ENCODE results near the gene USP13. TPM values are rescaled to one million over a fixed set of nuclear protein-coding genes. Genes with fewer than 3 reads are reported as not detected.

The USP13 gene
- total RNA-seq, 1 donor, result 12.7 TPM

- Histone ChIP-seq H3K36me3 (ENCODE audit: insufficient read depth, low read length) (peaks cover 7% of the 10 kb centered on the region), H3K27ac (ENCODE audit: low read depth, low read length) (no peak overlapping the region), H3K79me2 (ENCODE audit: insufficient read depth, low read length) (no peaks in the 10 kb centered on the region), H3K4me1 (ENCODE audit: insufficient read depth, low read length) (no peaks in the 10 kb centered on the region), H3K4me2 (ENCODE audit: insufficient read depth, low read length) (no peak overlapping the region), H3K9me3 (ENCODE audit: low read depth, low read length) (no peaks in the 10 kb centered on the region), H2AFZ (ENCODE audit: low read length) (no peak overlapping the region), H3K4me3 (ENCODE audit: insufficient read depth, low read length) (no peak overlapping the region), H3K27me3 (ENCODE audit: insufficient read depth, low read length) (no peaks in the 10 kb centered on the region), H4K20me1 (ENCODE audit: insufficient read depth, low read length) (no peaks in the 10 kb centered on the region)
- TF ChIP-seq CTCF (IDR thresholded peaks at IDR 0.05; ENCODE audit: extremely low read depth, low read depth, low read length), result no peak
- DNase-seq (ENCODE audit: insufficient read length, low spot score, missing footprints), result no peak
Observed at GRCh38 chr3:179729086-179729485, 76.2 kb downstream of the USP13 start.

DNA sequence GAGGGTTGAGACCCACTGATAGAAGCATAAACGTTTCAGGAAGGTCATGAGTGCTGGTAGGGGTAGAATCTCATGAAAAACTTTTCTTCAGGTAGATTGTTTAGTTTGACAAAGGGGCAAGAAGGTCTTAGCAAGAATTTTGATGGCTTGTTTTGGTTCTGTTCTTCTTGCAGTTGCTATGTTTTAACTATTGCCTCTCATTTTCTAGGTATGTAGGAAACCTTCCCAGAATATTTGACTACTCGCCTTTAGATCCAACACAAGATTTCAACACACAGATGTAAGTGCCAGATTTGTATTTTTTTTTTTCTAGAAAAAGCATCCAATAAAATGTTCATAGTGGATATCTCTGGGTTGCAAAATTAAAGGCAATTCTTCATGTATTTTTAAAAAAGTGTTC, 77.1 kb downstream of the USP13 start:
- TF ChIP-seq CTCF (IDR thresholded peaks at IDR 0.05; ENCODE audit: extremely low read depth, low read depth, low read length), result no peak
- no peaks in the 10 kb centered on the region for H3K79me2 ChIP-seq (ENCODE audit: insufficient read depth, low read length)
- no peak overlapping the region for H3K4me3 ChIP-seq (ENCODE audit: insufficient read depth, low read length)
- H3K9me3 ChIP-seq (ENCODE audit: low read depth, low read length), result no peaks in the 10 kb centered on the region
- H3K4me1 ChIP-seq (ENCODE audit: insufficient read depth, low read length), result peaks cover 2% of the 10 kb centered on the region
- H4K20me1 ChIP-seq (ENCODE audit: insufficient read depth, low read length), result no peaks in the 10 kb centered on the region
- H2AFZ ChIP-seq (ENCODE audit: low read length), result no peak overlapping the region
- H3K36me3 ChIP-seq (ENCODE audit: insufficient read depth, low read length), result peaks cover 7% of the 10 kb centered on the region
- no peaks in the 10 kb centered on the region for H3K27me3 ChIP-seq (ENCODE audit: insufficient read depth, low read length)
- no peak overlapping the region for H3K4me2 ChIP-seq (ENCODE audit: insufficient read depth, low read length)
- no peak overlapping the region for H3K27ac ChIP-seq (ENCODE audit: low read depth, low read length)
- DNase-seq (ENCODE audit: insufficient read length, low spot score, missing footprints), result no peak

- Histone ChIP-seq H3K27me3 (ENCODE audit: insufficient read depth, low read length) (no peaks in the 10 kb centered on the region), H2AFZ (ENCODE audit: low read length) (no peak overlapping the region), H3K4me2 (ENCODE audit: insufficient read depth, low read length) (no peak overlapping the region), H3K79me2 (ENCODE audit: insufficient read depth, low read length) (no peaks in the 10 kb centered on the region), H3K27ac (ENCODE audit: low read depth, low read length) (no peak overlapping the region), H3K4me1 (ENCODE audit: insufficient read depth, low read length) (peaks cover 2% of the 10 kb centered on the region), H4K20me1 (ENCODE audit: insufficient read depth, low read length) (no peaks in the 10 kb centered on the region), H3K36me3 (ENCODE audit: insufficient read depth, low read length) (peaks cover 7% of the 10 kb centered on the region), H3K4me3 (ENCODE audit: insufficient read depth, low read length) (no peak overlapping the region), H3K9me3 (ENCODE audit: low read depth, low read length) (no peaks in the 10 kb centered on the region)
- no peak for DNase-seq (ENCODE audit: insufficient read length, low spot score, missing footprints)
- TF ChIP-seq CTCF (IDR thresholded peaks at IDR 0.05; ENCODE audit: extremely low read depth, low read depth, low read length), result no peak
Observed at GRCh38 chr3:179730506-179730905, 77.7 kb downstream of the USP13 start.

DNA sequence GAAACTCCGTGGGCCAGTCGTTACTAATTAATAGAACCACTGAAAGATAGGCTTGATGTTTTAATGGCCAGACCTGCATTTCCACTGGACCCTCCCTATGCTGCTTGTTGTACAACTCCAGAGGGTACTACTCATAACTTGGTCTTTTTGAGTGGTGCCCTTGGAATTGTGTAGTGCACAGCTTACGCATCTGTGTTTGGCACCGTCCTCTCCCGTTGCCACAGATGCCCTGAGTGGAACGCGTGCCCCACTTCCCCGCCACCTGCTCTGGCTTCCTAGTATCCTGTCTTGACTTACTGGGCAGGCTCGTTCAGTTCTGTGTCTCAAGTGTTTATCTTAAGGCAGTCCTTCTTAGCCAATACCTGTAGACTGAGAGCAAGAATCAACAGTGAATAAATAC, 78.7 kb downstream of the USP13 start:
- Histone ChIP-seq H3K4me3 (ENCODE audit: insufficient read depth, low read length) (no peak overlapping the region), H4K20me1 (ENCODE audit: insufficient read depth, low read length) (no peaks in the 10 kb centered on the region), H3K4me2 (ENCODE audit: insufficient read depth, low read length) (no peak overlapping the region), H3K79me2 (ENCODE audit: insufficient read depth, low read length) (no peaks in the 10 kb centered on the region), H3K27me3 (ENCODE audit: insufficient read depth, low read length) (no peaks in the 10 kb centered on the region), H3K27ac (ENCODE audit: low read depth, low read length) (no peak overlapping the region), H3K4me1 (ENCODE audit: insufficient read depth, low read length) (peaks cover 2% of the 10 kb centered on the region), H2AFZ (ENCODE audit: low read length) (no peak overlapping the region), H3K9me3 (ENCODE audit: low read depth, low read length) (no peaks in the 10 kb centered on the region), H3K36me3 (ENCODE audit: insufficient read depth, low read length) (peaks cover 7% of the 10 kb centered on the region)
- DNase-seq (ENCODE audit: insufficient read length, low spot score, missing footprints), result no peak
- no peak for TF ChIP-seq CTCF (IDR thresholded peaks at IDR 0.05; ENCODE audit: extremely low read depth, low read depth, low read length)
